HepG2 (cell line): ENCODE results near the gene RNFT2.

Experiments used
- MNT ChIP-seq: fragments of 450-650 bp; IDR thresholded peaks from 2 replicates; pipeline ENCODE4 v1.6.1; 2016
- REST ChIP-seq, 2 experiments: IDR thresholded peaks; 2 replicates each; pipeline ENCODE4 v1.6.1; 2011 to 2012; ENCODE audit warnings: low read length in 2 of 2, borderline replicate concordance in 1 of 2, low read depth in 1 of 2, mild to moderate bottlenecking in 1 of 2, moderate library complexity in 1 of 2
- SP1 ChIP-seq, 2 experiments: fragments of 450-650 bp in 1 of 2; sonication (generic) in 1 of 2; formaldehyde crosslinking in 1 of 2; IDR thresholded peaks; 2 replicates each; pipeline versions ENCODE4 v1.4.0 to v1.6.1; 2016 to 2020; ENCODE audit warnings: missing genetic modification reagents in 1 of 2

GRCh38 chr12:116745554-116745953 lies 7.4 kb downstream of the RNFT2 start:
- TF ChIP-seq REST (IDR thresholded peaks at IDR 0.05; ENCODE audit: borderline replicate concordance in 1 of 2, low read depth in 1 of 2, low read length in 2 of 2) (no peak), MNT (no peak), SP1 (IDR thresholded peaks at IDR 0.05) (no peak), SP1 (CRISPR knock-in tag; IDR thresholded peaks at IDR 0.05) (no peak)
